Activated CD8-positive, alpha-beta memory T cell treated with anti-CD3 and anti-CD28 coated beads for 24 hours (primary cell): ENCODE data around the gene TANK.
"Not testable (repeated sequence)": the region's sequence is repeated elsewhere in the genome, so short reads cannot be mapped to it uniquely, and the experiment has no call there.

Experiments
- DNase-seq: peaks from one replicate; pipeline ENCODE4 v3.0.0-alpha.2; 2020

Gene TANK

GRCh38 chr2:161279230-161279815 lies 119.1 kb downstream of the TANK start:
- DNase-seq, result not testable (repeated sequence)

- DNase-seq, result peak; percentile 75
Measured at GRCh38 chr2:161280906-161281323, 120.7 kb downstream of the TANK start.

- DNase-seq, result not testable (repeated sequence)
Measured at GRCh38 chr2:161281615-161282310, 121.5 kb downstream of the TANK start.

- not testable (repeated sequence) for DNase-seq
Measured at GRCh38 chr2:161282311-161282644, 122.0 kb downstream of the TANK start.

- no peak for DNase-seq
Measured at GRCh38 chr2:161283926-161284325, 123.7 kb downstream of the TANK start.
